Activated T-cell treated with anti-CD3 and anti-CD28 coated beads, Interleukin-2, amount 50 U/mL, for 72 hours (primary cell): ENCODE data around the gene RAB41. TPM values are rescaled to one million over a fixed set of nuclear protein-coding genes. Genes with fewer than 3 reads are reported as not detected.
A peak's percentile ranks its signal among the peaks of the same experiment; 100 is the strongest.
"Not testable (repeated sequence)": the region's sequence is repeated elsewhere in the genome, so short reads cannot be mapped to it uniquely, and the experiment has no call there.

Experiments used
- ATAC-seq, 2 donors: fragments of 150-1000 bp; cut with Tn5 transposase; replicated peaks in 1 of 2; 2 replicates each; pipeline ENCODE4 v1.10.0; 2021; ENCODE audit warnings: moderate library complexity in 2 of 2, mild to moderate bottlenecking in 1 of 2
- DNase-seq, 2 donors: peaks; one replicate each; pipeline ENCODE4 v3.0.0; 2021 to 2022; ENCODE audit warnings: mixed read lengths in 1 of 2
- H3K27ac Mint-ChIP-seq: one replicate; pipeline ENCODE4 v1.8.0; 2022; ENCODE audit warnings: mild to moderate bottlenecking, moderate library complexity, mixed read lengths
- H3K27me3 Mint-ChIP-seq: one replicate; pipeline ENCODE4 v1.8.0; 2022; ENCODE audit warnings: low read depth, mixed read lengths
- H3K36me3 Mint-ChIP-seq, 2 donors: one replicate each; pipeline ENCODE4 v1.8.0; 2022; ENCODE audit warnings: mixed read lengths in 2 of 2, mild to moderate bottlenecking in 1 of 2; ENCODE audit not compliant: insufficient read depth in 2 of 2
- H3K4me1 Mint-ChIP-seq: one replicate; pipeline ENCODE4 v1.8.0; 2022; ENCODE audit warnings: low read depth, mixed read lengths
- H3K4me3 Mint-ChIP-seq, 2 donors: one replicate each; pipeline ENCODE4 v1.8.0; 2022; ENCODE audit warnings: mild to moderate bottlenecking in 2 of 2, mixed read lengths in 2 of 2, moderate library complexity in 2 of 2
- H3K9me3 Mint-ChIP-seq, 2 donors: one replicate each; pipeline ENCODE4 v1.8.0; 2022; ENCODE audit warnings: mixed read lengths in 2 of 2
- total RNA-seq, 2 donors: library from RNA; stranded (reverse); gene quantifications; one replicate each; pipeline ENCODE4 v1.2.3, GENCODE V29; 2022

RAB41 gene
- total RNA-seq, 2 donors from 2014 or later, result not detected

DNA sequence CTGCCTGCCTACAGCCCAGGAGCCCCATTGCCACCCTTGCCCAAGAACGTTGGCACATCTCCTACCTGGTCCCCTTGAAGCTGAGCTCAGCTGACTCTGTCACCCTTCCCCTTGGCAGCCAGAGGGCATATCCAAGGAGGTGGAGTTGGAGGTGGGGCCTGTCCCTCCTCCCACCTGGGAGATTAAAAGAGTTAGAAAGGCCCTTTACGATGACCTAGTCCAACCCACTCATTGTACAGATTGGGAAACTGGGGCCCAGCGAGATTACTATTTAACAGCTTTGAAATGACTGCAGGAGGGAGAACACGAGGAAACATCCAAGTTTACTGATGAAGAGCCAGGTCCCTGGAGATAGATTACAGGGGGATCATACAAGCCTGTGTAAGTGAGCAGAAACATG lies 21.9 kb upstream of the RAB41 start, which contains the start of gene P2RY4:
P2RY4 (minus strand) TSS at position 101 of the 400 bp plus-strand sequence. CDS start 580 bp downstream, outside the sequence.
- Mint-ChIP-seq H3K4me1 (no peaks in the 10 kb centered on the region), H3K27ac (no peak within 1 kb of the TSS), H3K9me3 (no peaks in the 10 kb centered on the region), H3K4me3 (no peak within 1 kb of the TSS), H3K36me3 (peaks cover 0 to 2% of the 10 kb centered on the region in 2 donors), H3K27me3 (peaks cover 29% of the 10 kb centered on the region)
- ATAC-seq (no peak), DNase-seq (no peak)

DNA sequence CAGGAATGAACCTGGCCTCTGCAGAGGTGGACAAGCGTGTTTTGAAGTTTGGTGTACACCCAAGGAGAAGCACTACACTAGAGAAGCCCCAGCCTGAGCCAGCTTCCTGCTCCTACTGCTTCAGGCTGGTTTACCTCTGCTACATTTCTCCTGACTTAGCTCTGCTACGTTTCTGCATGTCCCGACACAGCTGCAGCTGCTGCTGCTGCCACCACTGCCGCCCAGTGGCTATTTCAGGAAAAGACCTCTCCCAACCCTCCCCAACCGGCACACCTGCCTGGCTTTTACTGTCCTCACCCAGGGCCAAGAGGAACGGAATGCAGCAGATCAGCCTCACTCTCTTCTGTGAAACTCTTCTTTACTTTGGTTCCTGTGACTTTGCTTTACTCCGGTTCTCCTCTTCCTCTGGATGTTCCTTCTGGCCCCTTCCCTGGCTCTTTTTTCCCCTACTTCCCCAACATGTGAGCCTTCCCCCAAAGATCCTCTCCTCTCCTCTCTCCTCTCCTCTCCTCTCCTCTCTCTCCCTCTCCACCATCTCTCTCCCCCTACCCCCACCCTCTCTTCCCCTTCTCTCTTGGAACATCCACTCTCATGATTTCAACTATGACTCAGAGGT lies 18.9 kb upstream of the RAB41 start:
- H3K4me3 Mint-ChIP-seq, result no peak overlapping the region

DNA sequence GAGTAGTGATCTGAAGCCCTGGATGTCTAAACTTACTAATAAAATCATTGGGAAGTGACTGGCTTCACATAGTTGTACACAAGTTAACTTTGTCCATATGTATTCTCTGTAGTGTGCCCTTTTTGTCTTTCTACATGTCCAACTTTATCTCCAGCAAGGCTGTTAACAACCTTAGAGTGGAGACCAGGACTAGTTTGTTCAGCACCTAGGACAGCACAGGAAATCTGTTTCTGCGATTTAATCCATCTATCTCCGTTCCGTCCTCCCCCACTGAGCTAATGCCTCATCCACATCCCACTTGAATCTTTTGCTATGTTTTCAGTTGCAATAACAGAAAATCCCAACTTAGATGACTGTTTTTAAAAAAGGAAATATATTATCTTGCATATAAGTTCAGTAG lies 17.2 kb upstream of the RAB41 start:
- DNase-seq (no peak), ATAC-seq (no peak)
- H3K27me3 Mint-ChIP-seq, result peaks cover 20% of the 10 kb centered on the region
- no peak overlapping the region for H3K27ac Mint-ChIP-seq
- H3K4me3 Mint-ChIP-seq, result no peak overlapping the region
- no peaks in the 10 kb centered on the region for H3K4me1 Mint-ChIP-seq
- H3K36me3 Mint-ChIP-seq, result no peaks in the 10 kb centered on the region
- no peaks in the 10 kb centered on the region for H3K9me3 Mint-ChIP-seq

More for the DNA sequence above, 18.9 kb upstream of the RAB41 start:
- DNase-seq, result peak; percentile 42 to 59
- Mint-ChIP-seq H3K27me3 (peaks cover 16% of the 10 kb centered on the region), H3K9me3 (no peaks in the 10 kb centered on the region), H3K36me3 (peaks cover 0 to 2% of the 10 kb centered on the region in 2 donors), H3K4me1 (no peaks in the 10 kb centered on the region), H3K27ac (no peak overlapping the region)
- peak; percentile 67 to 80 for ATAC-seq

DNA sequence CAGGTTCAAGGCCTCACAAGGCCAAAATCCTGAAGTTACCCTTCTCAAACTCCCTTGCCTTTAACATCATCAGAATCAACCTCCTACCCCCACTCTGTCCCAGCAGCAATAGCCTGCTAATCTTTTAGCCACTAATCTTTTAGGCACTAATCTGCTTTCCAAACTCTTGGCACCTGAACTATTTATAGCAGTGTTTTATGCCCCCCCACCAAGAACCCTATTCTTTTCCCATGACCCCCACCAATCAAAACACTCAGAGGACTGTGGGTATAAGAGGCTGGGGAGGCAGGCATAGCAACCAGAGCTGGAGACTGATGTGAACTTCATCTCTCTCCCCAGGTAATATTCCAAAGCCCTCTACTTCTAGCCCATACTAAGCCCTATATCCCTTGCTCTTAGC lies 13.9 kb upstream of the RAB41 start, which contains the start of gene ARR3:
ARR3 (plus strand) TSS at position 301 of the 400 bp plus-strand sequence. CDS start 1,052 bp downstream, outside the sequence.
- H3K27ac Mint-ChIP-seq, result no peak within 1 kb of the TSS
- no peaks in the 10 kb centered on the region for H3K4me1 Mint-ChIP-seq
- ATAC-seq, result no peak
- no peaks in the 10 kb centered on the region for H3K36me3 Mint-ChIP-seq
- H3K9me3 Mint-ChIP-seq, result no peaks in the 10 kb centered on the region
- no peak for DNase-seq
- no peak within 1 kb of the TSS for H3K4me3 Mint-ChIP-seq
- peaks cover 26% of the 10 kb centered on the region for H3K27me3 Mint-ChIP-seq

DNA sequence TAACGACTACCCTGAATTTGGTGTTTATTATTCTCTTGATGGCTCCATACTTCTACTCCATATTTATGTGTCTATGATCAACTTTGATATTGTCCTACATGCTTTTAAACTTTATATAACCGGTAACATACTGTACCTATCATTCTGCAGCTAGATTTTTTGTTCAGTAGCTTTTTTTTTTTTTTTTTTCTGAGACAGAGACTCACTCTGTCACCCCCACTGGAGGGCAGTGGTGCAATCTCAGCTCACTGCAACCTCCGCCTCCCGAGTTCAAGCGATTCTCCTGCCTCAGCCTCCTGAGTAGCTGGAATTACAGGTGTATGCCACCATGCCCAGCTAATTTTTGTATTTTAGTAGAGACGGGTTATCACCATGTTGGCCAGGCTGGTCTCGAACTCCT lies 7.9 kb upstream of the RAB41 start:
- H3K9me3 Mint-ChIP-seq, H3K36me3 Mint-ChIP-seq, H3K4me3 Mint-ChIP-seq, H3K27ac Mint-ChIP-seq, ATAC-seq, H3K4me1 Mint-ChIP-seq, DNase-seq: not testable (repeated sequence)
- H3K27me3 Mint-ChIP-seq, result peaks cover 13% of the 10 kb centered on the region

DNA sequence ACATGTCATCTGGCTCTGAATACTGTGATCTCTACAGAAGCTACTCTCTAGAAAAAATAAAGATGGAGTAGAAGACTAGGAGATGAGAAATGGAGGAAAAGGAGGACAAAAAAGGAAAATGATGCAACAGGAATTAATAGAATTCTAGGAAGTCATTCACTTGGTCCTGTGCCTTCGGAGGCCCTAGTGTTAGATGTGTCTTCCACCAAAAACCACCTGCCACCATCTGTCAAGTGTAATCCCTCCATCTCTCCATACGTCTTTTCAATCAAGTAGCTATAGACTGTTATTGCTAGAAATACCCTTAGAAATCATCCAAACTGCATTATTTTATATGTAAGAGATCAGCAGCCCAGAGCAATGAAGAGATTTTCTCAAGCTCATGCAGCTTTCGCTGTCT lies 2.9 kb upstream of the RAB41 start:
- no peak for ATAC-seq
- DNase-seq, result no peak
- no peak overlapping the region for H3K27ac Mint-ChIP-seq
- H3K4me1 Mint-ChIP-seq, result no peaks in the 10 kb centered on the region
- H3K9me3 Mint-ChIP-seq, result no peaks in the 10 kb centered on the region
- H3K27me3 Mint-ChIP-seq, result peaks cover 16% of the 10 kb centered on the region
- no peaks in the 10 kb centered on the region for H3K36me3 Mint-ChIP-seq
- H3K4me3 Mint-ChIP-seq, result no peak overlapping the region

DNA sequence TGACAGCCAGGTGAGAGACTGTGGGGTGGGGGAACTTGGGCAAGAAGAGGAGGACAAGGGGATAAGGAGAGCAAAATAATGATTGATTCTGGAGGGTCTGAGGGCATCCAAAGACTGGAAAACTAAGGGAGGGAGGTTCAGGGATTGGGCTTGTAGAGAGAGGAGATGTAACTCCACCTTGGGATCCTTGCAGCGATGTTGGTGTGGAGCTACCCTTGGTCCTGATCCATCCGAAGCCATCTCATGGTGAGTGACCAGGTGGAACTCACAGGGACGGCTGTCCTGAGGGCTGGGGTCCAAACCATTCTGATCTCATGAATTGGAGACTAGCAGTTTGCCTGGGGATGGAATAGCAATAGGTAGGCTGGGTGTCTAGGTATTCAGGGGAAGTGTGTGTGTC lies 1.4 kb upstream of the RAB41 start:
- DNase-seq, result no peak
- Mint-ChIP-seq H3K27me3 (peaks cover 16% of the 10 kb centered on the region), H3K36me3 (no peaks in the 10 kb centered on the region), H3K27ac (no peak overlapping the region), H3K4me1 (no peaks in the 10 kb centered on the region), H3K4me3 (no peak overlapping the region), H3K9me3 (no peaks in the 10 kb centered on the region)
- no peak for ATAC-seq

DNA sequence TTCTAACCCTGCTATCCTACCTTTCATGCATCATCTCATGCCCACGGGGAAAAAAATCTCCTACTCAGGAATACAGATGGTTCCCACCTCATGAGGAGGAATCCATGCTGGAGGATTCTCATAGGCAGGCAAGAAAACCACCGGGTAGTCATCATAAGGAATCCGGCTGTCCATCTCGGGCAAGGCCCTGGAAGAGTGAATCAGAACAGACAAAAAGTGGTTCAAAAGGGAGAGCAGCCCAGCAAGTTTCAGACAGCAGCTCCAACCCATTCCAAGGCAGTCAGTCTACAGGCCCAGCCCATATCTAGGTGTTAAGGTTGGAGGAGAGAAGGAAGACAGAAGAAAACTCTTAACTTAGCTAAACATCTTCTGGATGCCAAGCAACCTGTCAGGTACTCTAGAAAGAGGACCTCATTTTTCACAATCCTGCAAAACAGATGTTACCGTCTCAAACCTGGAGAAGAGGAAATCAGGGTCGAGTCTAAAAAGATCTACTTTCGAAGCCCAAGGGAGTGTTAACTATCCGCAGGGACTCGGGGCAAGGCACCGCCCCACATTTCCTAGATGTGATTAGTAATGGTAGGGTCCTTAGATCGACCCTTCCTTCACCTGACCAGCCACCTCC lies 7.3 kb downstream of the RAB41 start:
- H3K36me3 Mint-ChIP-seq, result peaks cover 0 to 5% of the 10 kb centered on the region in 2 donors
- no peaks in the 10 kb centered on the region for H3K4me1 Mint-ChIP-seq
- no peak for DNase-seq
- peaks cover 13% of the 10 kb centered on the region for H3K27me3 Mint-ChIP-seq
- peak overlapping the region; percentile 90 for H3K4me3 Mint-ChIP-seq
- H3K27ac Mint-ChIP-seq, result peak overlapping the region; percentile 82
- H3K9me3 Mint-ChIP-seq, result no peaks in the 10 kb centered on the region
- ATAC-seq, result no peak

DNA sequence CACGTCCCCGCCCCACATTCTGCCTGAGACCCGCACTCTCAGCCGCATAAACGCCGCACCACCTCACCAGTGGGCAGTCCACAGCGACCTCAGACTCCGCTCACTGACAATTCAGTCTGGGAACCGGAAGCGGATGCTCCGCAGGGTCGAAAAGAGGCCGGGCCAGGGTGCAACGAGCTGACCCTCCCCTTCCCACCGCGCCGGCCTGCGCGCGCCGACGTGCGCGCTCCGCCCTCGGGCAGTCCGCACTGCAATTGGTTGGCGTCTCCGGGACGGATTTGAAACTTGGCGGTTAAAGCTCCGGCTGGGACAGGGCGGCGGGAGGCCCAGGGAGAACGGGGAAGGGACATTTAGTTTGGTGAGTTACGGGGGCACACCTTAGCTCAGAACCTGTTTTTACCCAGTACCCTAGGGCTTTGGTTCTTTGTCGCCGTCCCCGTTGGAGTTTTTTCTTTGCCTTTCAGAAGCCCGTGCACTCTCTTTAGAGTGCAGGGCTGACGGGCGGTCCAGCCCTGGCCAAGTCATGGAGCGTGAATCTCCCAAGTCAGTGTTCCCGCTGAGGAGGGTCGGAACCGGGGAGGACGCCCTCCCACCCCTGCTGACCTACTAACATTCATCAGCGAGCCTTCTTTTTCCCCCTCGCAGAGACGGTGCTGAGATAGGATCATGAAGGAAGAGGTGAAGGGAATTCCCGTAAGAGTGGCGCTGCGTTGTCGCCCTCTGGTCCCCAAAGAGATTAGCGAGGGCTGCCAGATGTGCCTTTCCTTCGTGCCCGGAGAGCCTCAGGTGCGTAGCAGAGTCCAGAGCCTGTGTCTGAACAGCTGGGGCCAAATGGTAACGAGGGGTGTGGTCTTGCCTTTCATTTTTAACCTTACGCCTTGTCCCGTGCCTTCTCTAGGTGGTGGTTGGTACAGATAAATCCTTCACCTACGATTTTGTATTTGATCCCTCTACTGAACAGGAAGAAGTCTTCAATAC lies 8.1 kb downstream of the RAB41 start, which contains the start of the genes KIF4A and PDZD11:
KIF4A (plus strand) TSS at position 312 of the 978 bp plus-strand sequence; CDS start at position 667, 355 bp downstream.
PDZD11 (minus strand) TSS at position 135 of the 978 bp plus-strand sequence. CDS start 586 bp downstream, outside the sequence.
- H3K27me3 Mint-ChIP-seq, result peaks cover 13% of the 10 kb centered on the region
- peak; percentile 99 for ATAC-seq
- H3K27ac Mint-ChIP-seq, result peak within 1 kb of the TSS; percentile 82
- no peaks in the 10 kb centered on the region for H3K4me1 Mint-ChIP-seq
- H3K9me3 Mint-ChIP-seq, result no peaks in the 10 kb centered on the region
- peaks cover 0 to 5% of the 10 kb centered on the region in 2 donors for H3K36me3 Mint-ChIP-seq
- H3K4me3 Mint-ChIP-seq, result peak within 1 kb of the TSS; percentile 90
- peak; percentile 87 for DNase-seq

DNA sequence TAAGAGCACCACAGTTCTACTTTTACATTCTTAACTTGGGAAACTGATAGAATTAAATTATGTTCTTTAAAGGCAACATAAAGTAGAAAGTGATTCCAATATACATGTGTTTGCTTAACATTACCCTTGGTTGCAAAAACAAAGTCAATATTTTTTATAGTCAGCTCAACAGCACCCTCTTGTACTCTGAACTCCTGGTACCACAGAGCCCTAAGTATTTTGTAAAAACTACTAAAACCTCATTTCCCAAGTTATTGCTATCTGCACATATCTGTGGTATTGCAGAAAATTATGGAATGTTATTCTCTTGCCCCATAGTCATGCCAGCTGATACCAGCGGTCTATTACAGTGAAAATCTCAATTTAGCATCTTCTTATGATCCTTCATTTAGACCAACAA lies 10.8 kb downstream of the RAB41 start:
- Mint-ChIP-seq H3K27ac (no peak overlapping the region), H3K27me3 (no peaks in the 10 kb centered on the region), H3K4me3 (peak overlapping the region in 1 of 2 donors; percentile 27), H3K36me3 (peaks cover 0 to 1% of the 10 kb centered on the region in 2 donors), H3K4me1 (no peaks in the 10 kb centered on the region), H3K9me3 (no peaks in the 10 kb centered on the region)
- DNase-seq (no peak), ATAC-seq (no peak)

DNA sequence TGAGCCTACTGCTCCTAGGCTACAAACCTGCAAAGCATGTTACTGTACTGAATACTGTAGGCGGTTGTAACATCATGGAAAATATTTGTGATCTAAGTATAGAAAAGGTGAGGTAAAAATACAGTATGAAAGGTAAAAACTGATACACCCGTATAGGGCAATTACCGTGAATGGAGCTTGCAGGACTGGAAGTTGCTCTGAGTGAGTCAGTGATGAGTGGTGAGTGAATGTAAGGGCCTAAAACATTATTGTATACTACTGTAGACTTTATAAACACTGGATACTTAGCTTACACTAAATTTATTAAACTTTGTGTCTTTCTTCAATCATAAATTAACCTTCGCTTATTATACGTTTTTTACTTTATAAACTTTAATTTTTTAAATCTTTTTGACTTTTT lies 11.6 kb downstream of the RAB41 start:
- no peaks in the 10 kb centered on the region for H3K4me1 Mint-ChIP-seq
- ATAC-seq (no peak), DNase-seq (no peak)
- no peak overlapping the region for H3K4me3 Mint-ChIP-seq
- no peaks in the 10 kb centered on the region for H3K27me3 Mint-ChIP-seq
- peaks cover 0 to 1% of the 10 kb centered on the region in 2 donors for H3K36me3 Mint-ChIP-seq
- no peak overlapping the region for H3K27ac Mint-ChIP-seq
- no peaks in the 10 kb centered on the region for H3K9me3 Mint-ChIP-seq

DNA sequence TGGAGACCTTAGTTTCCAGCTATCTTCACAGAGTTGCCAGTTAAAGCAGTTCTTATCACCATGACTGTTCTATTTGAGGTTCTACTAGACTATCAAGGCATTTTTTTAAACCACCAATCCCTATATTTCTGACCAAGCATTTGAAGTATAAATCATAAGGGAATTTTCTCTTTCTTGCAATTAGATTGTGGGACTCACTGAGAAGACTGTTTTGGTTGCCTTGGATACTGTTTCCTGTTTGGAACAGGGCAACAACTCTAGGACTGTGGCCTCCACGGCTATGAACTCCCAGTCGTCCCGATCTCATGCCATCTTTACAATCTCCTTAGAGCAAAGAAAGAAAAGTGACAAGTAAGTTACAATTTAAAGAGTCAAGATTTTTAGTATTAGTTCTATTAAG lies 19.7 kb downstream of the RAB41 start:
- Mint-ChIP-seq H3K4me3 (no peak overlapping the region), H3K9me3 (no peaks in the 10 kb centered on the region), H3K27ac (no peak overlapping the region), H3K36me3 (peaks cover 5 to 8% of the 10 kb centered on the region in 2 donors), H3K4me1 (no peaks in the 10 kb centered on the region), H3K27me3 (no peaks in the 10 kb centered on the region)
- ATAC-seq (no peak), DNase-seq (no peak)

DNA sequence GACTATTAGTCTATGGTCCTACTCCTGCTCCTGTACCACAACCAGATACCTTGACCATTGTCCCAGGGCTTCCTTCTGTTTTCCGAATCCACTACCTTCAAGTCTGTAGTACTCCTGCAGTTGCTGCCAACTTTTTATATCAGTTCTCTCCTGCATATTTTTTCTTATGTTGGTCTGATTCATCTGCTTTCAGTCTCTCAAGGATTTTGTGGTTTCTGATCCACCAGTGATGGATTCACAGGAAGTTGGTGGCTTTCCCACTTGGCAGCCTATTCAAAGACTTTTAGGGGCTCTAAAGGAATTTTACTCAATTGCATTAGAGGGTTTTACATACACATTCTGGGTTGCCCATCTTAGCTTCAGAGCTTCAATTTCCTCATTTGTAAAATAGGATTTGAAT lies 31.5 kb downstream of the RAB41 start:
- H3K4me1 Mint-ChIP-seq, result no peaks in the 10 kb centered on the region
- no peak overlapping the region for H3K4me3 Mint-ChIP-seq
- peaks cover 2 to 6% of the 10 kb centered on the region in 2 donors for H3K36me3 Mint-ChIP-seq
- no peak overlapping the region for H3K27ac Mint-ChIP-seq
- no peaks in the 10 kb centered on the region for H3K27me3 Mint-ChIP-seq
- DNase-seq (no peak), ATAC-seq (no peak)
- H3K9me3 Mint-ChIP-seq, result no peaks in the 10 kb centered on the region
